ENCODE data around the gene CFAP46.

DNA sequence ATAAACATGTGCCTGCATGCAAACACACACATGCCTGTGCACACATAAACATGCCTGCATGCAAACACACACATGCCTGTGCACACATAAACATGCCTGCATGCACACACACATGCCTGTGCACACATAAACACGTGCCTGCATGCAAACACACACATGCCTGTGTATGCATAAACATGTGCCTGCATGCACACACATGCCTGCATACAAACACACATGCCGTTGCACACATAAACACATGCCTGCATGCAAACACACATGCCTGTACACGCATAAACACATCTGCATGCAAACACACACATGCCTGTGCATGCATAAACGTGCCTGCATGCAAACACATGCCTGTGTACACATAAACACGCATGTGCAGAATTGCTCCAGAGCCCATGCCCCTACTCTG lies 178.8 kb downstream of the CFAP46 start:
- TF ChIP-seq, protein P1, sequence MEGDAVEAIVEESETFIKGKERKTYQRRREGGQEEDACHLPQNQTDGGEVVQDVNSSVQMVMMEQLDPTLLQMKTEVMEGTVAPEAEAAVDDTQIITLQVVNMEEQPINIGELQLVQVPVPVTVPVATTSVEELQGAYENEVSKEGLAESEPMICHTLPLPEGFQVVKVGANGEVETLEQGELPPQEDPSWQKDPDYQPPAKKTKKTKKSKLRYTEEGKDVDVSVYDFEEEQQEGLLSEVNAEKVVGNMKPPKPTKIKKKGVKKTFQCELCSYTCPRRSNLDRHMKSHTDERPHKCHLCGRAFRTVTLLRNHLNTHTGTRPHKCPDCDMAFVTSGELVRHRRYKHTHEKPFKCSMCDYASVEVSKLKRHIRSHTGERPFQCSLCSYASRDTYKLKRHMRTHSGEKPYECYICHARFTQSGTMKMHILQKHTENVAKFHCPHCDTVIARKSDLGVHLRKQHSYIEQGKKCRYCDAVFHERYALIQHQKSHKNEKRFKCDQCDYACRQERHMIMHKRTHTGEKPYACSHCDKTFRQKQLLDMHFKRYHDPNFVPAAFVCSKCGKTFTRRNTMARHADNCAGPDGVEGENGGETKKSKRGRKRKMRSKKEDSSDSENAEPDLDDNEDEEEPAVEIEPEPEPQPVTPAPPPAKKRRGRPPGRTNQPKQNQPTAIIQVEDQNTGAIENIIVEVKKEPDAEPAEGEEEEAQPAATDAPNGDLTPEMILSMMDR (conservative IDR thresholded peaks at IDR 0.05 in 1 of 2, IDR thresholded peaks at IDR 0.05 in 1 of 2; ENCODE audit: extremely low read depth in 1 of 2, insufficient read depth in 1 of 2, low read depth in 1 of 2, low read length in 2 of 2) = no peak
- TF ChIP-seq EZH2 (IDR thresholded peaks at IDR 0.05; ENCODE audit: borderline replicate concordance, low read length) = no peak
